GM19351 (cell line): Measurements from ENCODE around the gene GDPD4.

Source experiments
- ATAC-seq: cut with Tn5 transposase; IDR thresholded peaks from one replicate; pipeline ENCODE4 v1.9.1; 2021; ENCODE audit warnings: mild to moderate bottlenecking, moderate library complexity; ENCODE audit not compliant: unreplicated experiment

The GDPD4 gene, protein sequence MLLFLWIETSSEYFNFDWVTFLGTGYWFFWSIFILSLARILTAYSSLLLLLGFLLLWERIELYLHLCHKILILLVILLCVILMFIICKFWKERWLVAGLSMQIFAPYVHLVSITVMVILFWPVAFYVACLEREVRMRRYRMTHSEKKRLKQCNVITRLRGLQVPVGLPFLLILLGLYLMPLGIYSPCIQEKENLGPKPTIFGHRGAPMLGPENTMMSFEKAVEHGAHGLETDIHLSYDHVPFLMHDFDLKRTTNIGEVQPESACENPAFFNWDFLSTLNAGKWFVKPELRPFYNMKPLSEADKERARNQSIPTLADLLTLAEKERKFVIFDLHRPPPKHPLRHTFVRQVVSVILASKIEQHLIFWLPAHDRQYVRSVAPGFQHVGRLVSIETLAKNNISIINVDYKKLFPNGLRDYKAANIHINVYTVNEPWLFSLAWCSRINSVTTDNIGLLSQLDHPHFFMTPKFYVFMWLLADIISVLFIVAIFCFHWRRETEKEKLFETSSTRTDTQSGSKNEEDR

DNA sequence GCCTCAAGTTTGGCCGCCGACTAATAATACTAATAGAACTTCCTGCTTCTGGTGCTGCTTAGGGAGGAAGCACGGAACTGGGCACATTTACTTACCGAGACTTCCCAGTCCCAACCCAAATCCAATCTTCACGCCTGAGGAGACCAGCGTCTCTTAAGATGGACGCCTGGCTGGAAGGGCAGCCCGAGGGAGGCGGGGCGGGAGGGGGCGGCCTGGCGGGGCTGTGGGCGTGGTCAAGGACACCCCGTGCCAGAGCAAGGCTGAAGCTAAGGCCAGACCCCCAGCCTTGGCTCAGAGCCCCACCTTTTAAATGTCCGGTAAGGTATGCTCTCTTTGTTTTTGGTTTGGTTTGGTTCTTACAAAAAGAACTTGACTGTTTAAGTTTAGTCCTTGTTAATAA lies at the start of gene GDPD4:
GDPD4 (minus strand) TSS at position 177 of the 400 bp plus-strand sequence. CDS start 16,549 bp downstream, outside the sequence.
- no peak for ATAC-seq

DNA sequence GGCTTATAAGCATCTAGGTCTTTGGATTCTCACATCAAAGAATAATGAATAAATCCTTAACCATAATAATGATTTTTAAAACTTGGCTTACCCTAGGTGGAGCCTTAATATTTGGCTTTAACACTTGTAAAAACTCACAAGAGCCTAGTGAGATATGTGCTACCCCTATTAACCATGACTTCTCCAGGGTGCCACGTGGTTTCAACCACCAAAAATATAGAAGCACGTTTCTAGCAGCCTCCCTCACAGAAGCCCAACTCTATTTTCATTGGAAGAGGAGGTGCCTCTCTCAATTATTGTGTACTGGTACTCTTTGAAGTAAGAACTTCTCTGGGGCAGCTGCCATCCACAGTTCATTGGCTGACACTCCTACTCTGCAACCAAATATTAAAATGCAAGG lies 46.5 kb upstream of the GDPD4 start:
- no peak for ATAC-seq

DNA sequence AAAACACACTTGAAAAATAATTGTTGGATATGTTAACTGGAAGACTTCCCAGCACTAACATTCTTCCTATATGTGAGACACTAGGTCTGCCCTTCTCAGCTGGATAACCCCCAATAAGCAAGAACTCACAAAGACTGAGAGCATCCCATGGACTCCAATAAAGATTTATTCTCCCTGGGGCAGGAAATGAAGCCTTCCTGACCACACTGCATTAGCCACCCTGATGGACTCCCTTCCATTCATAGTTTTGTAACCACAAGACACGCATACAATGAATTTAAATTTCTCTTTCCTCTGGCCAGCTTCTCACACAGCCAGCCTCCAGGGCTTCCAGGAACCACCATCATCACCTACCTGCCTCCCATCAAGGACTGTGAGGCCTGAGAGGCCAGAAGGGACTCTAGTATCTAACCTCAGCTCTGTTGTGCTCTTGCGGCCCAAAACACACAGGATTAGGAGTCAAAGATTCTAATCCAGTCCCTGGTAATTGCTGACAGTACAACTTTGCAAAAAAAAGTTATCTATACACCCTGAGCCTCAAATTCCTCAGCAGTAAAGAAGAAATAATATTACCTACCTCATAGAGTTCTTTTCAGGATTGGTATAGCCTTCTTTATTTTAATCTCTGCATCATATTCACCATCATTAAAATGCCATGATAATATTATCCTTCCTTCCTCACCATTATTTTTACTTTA lies 45.6 kb upstream of the GDPD4 start:
- ATAC-seq: no peak

DNA sequence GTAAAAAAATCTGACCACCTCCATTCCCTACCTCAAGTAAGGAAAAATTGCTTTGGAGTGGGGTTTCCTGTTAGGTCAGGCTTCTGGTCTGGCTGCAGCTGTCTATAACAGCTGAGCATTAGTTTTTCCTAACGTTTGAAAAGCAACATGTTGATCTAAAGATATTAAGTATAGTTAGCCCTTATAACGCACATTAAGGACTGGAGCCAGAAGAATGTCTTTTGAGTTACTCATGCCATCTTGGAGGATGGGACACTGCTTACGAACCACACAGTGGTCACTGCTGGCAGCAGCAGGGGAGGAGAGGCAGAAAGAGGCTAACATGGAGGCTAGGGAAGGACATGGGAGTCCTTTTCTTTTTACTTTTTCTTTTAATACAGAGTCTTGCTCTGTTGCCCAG lies 44.1 kb upstream of the GDPD4 start:
- ATAC-seq: no peak

DNA sequence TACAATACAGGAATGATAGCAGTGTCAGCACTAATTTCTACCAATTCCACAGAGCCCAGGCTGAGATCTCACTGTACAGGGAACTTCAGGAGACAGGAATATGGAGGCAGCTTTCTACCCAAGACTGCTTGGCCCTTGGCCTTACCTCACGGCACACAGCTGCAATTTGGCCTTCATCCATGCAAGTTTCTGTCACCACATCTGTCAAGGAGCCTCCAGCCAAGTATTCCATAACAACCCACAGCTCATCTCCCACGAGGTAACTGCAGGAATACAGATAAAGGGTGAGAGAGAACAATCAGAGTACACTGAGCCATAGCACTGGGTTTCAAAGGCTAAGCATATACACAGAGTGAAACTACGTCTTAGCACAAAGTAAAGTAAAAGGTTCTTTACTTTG lies 39.0 kb upstream of the GDPD4 start:
- ATAC-seq: no peak

DNA sequence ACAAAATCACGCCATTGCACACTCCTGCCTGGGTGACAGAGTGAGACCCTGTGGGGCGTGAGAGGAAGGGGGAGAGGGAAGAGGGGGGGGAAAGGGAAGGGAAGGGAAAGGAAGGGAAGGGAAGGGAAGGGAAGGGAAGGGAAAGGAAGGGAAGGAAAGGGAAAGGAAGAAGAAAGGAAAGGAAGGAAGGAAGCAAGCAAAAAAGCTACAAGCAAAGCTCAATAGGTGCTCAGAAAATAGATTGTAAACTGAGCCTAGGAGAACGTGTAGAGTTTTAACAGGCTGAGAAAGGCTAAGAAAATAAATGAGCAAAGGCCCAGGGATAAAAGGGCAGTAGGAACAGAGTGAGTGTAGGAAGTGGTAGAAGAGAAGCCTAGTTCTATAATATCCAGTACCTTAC lies 30.8 kb upstream of the GDPD4 start:
- ATAC-seq: no peak

DNA sequence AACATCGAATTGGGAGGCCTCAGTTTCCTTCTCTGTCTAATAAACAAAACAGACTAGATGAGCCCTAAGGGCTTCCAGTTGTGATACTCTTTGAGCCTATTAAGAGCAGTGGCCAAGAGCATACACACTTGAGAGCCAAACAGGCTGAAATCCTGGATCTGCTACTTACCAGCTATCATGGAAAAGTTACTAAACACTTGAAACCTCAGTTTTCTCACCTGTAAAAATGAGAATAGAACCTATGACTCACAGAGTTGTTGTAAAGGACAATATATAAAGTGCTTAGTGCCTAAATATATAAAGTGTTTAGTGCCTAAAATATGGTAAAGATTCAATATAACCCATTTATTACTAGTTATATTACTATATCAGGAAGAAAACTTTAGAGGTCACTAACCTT lies 23.7 kb upstream of the GDPD4 start:
- ATAC-seq: no peak

DNA sequence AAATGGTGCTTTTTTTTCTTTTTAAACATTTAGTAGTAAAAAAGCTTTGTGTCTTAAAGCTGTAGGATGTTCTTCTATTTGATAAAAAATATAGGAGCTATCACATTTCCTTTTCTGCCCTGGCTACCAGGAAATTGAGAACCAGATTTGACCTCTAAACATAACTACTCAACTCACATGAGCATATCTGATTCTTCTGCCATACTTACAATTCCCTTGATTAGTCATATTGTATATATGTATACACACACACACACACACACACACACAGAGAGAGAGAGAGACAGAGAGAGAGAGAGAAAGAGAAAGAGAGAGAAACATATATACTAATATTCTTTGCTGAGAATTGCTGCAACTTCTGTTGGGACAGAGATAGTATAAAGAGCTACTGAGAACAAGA lies 23.0 kb upstream of the GDPD4 start:
- ATAC-seq: no peak

DNA sequence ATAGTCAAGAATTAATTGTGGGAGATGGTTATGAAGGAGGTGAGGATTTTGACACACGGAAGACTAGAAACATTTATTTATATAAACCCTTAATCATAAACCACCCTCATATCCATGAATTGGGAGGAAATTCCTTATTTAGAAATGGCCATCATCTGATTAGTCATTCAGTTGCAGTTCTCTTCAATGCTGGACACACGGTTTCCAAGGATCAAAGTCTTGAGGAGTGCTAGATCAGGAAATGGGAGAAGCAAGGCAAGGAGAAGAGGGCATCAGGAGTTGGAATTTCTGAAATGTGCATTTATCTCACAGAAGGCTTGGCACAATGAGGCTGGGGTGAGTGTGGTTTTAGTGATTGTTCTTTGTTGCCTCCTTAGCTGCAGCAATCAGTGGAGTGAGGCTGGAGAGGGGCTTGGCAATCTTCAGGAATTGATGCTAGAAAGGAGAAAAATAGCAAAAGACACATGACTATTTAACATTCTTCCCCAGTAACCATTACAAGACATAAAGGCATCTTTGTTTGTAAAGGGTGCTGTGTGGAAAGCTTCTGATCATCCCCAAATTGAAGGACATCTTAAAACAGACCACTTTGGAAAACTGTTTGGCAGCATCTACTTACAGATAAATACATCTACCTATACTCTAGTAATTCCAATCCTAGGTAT lies 21.6 kb upstream of the GDPD4 start:
- ATAC-seq: no peak

DNA sequence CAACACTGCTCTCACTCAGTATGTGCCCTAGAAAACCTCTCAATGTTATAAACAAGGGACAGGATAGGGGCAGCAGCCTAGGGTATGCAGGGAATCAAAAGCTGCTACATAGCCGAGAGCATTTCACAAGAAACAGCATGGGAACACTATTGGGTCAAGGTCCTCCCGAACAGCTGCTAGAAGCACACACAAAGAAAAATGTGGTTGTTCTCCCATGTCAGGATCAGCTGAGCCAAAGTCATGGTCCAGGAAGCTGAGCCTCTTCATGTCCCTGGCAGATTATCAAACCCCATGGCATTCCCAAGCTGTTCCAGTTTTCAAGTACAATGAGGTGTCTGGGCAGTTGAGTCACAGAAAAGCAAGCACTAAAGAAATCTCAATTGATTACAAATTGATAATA lies 21.0 kb upstream of the GDPD4 start:
- ATAC-seq: no peak

DNA sequence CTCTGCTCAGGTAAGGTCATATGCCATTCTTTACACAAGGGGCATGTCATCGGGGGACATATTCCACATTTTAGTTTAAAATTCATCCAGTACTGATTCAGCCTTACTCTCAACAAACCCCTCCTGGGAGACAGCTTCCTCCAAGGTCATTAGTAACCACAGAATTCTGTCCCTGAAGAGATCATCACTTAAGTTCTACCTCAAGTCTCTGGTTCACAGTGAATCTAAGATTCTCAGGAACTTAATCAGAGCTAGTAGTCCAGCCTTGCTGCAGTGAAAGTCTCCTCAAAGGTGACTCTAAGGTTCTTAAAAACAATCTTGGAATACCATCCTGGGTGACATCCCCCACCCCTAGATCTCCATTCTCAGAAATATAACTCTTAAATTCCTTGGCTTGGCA lies 18.9 kb upstream of the GDPD4 start:
- no peak for ATAC-seq

DNA sequence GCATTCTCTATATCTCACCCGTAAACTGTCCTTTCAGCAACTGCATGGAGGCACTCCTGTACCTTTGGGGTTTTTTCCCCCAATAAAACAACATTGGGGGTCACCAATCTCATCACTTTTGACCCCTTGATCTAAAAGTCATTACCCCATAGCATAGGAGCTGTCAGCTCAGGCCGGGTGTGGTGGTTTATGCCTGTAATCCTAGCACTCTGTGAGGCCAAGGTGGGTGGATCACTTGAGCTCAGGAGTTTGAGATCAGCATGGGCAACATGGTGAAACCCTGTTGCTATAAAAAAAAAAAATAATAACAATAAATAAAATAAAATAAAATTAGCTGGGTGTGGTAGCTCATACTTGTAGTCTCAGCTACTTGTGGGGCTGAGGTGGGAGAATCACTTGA lies 17.1 kb upstream of the GDPD4 start:
- ATAC-seq: no peak

DNA sequence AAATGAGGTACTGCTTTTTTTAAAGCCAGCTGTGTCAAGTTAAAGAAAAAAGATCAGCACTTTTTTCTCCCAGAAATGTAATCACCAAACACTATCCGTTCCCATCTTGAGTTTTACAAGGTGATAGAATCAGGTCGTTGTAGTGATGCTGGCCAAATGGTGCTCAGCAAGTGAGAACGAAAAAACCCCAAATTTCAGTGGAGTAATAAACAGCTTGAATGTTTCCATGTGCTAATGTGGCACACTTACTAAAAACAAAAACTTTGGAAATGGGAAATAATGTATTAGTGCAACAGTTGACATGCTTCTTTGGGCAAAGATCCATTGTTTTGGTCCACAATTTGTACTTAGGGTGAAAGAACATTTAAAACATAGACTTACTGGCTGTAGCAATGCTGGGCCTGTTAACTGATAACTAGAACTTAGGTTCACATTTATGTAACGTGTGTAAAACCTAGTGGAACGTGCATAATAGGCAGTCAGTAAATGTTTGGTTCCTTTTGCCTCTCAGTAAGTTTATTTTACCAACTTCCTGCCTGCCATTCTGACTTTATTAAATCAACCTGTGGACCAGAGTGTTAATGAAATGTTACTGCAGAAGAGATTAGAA lies 15.4 kb upstream of the GDPD4 start:
- ATAC-seq: no peak

DNA sequence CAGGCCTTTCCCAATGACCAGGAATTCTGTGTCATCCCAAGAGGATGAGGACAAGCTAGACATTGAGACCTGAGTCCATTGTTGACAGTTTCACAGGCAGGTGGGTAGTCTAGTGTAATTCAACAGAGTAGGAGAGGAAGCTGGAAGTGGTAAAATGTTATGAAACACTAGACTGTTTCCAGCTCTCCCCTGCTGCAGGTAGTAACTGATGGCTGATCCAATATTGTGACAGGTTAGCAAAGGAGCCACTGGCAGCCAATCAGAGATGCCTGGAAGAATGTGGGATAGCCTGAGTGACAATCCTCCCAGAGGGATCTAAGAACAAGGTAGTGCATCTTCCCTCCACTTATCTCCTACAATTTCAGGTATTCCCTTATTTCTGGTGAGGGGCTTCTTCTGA lies 10.6 kb upstream of the GDPD4 start:
- ATAC-seq: no peak

DNA sequence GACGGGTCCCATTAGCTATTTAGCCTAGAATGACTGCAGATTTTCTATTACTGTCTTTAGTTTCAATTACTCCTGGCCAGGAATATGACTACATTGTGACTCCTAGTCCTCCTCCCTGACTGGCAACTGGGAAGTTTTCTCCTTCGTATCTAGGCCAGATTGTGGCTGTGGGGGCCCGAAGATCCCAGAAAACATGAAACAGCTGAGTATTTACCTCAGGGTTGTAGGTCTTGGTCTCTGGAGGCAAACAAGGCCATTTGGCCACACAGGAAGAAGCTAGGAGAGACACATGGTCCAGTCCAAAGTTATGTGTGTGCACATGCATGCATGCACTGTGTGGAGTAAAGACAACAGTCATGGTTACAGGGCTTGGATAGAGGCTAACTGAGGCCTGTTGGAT lies 10.2 kb upstream of the GDPD4 start:
- no peak for ATAC-seq

DNA sequence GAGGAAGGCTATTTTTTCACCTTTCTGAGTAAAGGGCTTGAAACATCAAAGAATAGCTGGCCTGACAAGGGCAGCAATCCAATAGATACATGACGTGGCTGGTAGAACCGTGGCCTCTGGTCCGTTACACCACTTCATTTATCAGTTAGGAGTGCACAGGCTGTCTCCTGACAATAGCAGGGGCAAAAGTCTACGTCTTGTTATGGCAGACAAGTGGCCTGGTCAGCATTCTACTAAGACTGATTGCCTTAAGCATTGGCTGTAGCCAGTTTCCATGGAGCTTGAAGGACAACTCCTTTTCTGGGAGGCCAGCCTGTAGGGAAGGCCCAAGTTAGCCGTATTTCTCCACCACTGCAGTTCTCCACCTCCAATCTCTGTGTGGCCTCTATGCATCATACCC lies 9.2 kb upstream of the GDPD4 start:
- no peak for ATAC-seq

DNA sequence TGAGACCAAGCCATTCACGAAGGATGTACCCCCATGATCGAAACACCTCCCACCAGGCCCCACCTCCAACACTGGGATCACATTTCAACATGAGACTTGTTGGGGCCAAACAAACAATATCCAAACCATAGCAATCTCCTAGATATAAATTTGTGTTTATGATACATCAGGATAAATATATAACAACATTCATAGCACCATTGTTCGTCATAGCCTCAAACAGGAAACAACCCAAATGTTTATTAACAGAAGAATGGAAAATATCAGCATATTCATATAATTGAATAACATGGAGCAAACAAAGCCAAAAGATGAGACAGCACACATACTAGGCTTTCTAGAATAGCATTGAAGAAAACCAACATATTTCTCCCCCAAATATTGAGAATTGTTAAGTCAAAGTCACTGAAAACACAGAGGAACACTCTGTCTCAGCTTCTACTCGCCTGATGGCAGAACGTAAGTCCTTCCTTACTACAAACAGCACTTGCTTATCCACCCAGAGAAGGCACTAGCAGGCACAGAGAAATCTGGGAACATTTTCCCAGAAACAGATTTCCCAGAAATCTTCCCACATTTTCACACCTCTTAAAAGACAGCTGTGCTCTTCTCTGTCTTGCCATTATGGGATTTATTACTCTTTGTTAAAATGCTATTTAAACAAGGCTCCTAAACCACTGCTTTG lies 8.1 kb upstream of the GDPD4 start:
- ATAC-seq: no peak

DNA sequence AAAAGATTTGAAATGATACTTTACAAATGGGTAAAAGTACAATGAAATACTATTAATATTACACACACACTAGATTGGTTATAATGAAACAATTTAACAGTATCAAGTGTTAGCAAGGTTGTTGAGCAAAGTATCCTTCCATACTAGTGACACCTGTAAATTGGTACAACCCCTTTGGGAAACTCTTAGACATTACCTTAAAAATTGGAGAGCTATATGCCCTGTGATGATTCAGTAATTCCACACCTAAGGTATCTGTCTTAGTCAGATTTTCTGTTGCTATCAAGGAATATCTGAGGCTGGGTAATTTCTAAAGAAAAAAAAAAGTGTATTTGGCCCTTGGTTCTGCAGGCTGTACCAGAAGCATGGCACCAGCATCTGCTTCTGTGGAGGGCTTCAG lies 7.4 kb upstream of the GDPD4 start:
- ATAC-seq: no peak

DNA sequence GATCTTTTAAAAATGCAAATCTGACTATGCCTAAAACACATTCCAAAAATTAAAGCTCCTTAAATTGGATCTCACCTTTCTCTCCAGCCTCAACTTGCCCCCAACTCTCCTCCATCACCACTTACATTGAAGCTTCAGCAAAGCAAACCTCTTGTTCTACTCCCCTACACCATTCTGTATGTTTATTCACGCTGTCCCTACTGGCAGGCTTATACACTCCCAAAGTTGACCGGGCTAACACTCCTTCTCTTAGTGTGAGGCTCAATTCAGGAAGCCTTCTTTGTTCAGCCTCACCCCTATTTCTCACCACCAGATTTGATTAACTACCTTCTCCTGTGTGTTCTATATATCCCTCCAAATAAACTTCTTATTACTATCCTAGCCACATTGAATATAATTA lies 1.8 kb upstream of the GDPD4 start:
- ATAC-seq: no peak

DNA sequence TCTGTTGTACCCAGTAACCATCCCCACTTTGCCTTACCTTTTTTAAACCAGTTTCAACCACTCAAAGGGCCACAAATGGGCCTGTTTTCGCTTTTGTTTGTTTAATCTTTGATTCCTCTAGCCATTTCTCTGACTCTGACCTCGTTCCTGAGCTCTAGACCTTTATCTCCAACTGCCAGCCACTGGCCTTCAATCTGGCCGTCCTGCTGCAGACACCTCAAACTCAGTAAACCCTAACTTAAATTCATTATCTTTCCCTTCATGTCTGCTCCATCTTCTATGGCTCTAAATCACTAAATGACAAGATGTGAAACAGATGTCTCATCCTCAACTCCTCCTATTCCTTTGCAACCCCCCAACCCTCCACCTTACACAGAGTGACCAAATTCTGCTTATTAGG lies 1.3 kb upstream of the GDPD4 start:
- ATAC-seq: no peak

DNA sequence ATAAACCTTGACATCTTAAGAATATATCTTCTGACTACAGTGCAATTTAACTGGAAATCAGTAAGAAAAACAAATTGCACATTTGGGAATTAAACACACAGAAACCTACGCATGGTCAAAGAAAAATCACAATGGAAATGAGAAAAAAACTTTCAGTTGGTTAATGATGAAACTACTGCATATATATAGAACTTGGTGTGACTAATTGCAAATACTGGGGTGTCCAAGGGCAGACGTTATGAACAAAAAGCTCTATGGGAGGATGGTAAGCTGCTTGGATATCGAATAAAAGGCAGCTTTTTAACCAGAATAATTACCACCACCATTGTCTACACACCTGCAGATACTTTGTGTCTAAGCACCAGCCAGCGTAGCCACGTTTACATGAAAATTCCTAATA lies 791 bp downstream of the GDPD4 start:
- no peak for ATAC-seq
